ENCODE measurements around the gene CLDN9. TPM values are rescaled to one million over a fixed set of nuclear protein-coding genes. Genes with fewer than 3 reads are reported as not detected.
A peak's percentile ranks its signal among the peaks of the same experiment; 100 is the strongest.

CLDN9 gene
- total and polyA plus RNA-seq, 9 of the 15 experiments (the other 6 are each of a cell fraction or from before 2014, with no cell fraction given): 0.12 to 0.44 (median 0.22) TPM; not detected in 4

GRCh38 chr16:3003582-3004270, 9.0 kb upstream of the CLDN9 start (continued):
- TF ChIP-seq ZMIZ1 (IDR thresholded peaks at IDR 0.05; ENCODE audit: low read depth in 2 of 2, low read length in 2 of 2) (no peak; a peak in 1 of 4 replicates), E2F4 (CRISPR knock-in tag; IDR thresholded peaks at IDR 0.05; ENCODE audit: low read depth) (peak; percentile 20; the same call in 1 of the 2 replicates)

GRCh38 chr16:3004319-3004718, 8.4 kb upstream of the CLDN9 start:
- 3% methylated on average over 6 of the region's 67 CpGs for WGBS (ENCODE audit: insufficient coverage, low coverage, missing lambda C conversion rate)
- no peaks in the 10 kb centered on the region for H4K20me1 ChIP-seq (replicated peaks; ENCODE audit: control insufficient read depth, insufficient read depth, low read length)
- peaks cover 3% of the 10 kb centered on the region; the same call in 2 of the 3 replicates for H3K36me3 ChIP-seq (ENCODE audit: control insufficient read depth, insufficient read depth, low read length)
- no peak overlapping the region for H2AFZ ChIP-seq (ENCODE audit: low read depth, low read length)
- ChIA-PET CTCF (ENCODE audit: low intra/inter-chr PET ratio) (interaction anchor here (1.3 kb wide), 1 partner anchor 24 kb away, joined by 3 read pairs; no protein-coding TSS in a partner anchor), POLR2A (interaction anchor here (0.7 to 1.3 kb wide), 8 partner anchors 15 to 437 kb away, joined by 3 to 7 read pairs (median 4); partner anchors contain the start of genes PAQR4 and TNFRSF12A)
- no peaks in the 10 kb centered on the region for H3K27me3 ChIP-seq (ENCODE audit: control insufficient read depth in 2 of 2, insufficient read depth in 2 of 2, low read length in 2 of 2)
- FAIRE-seq (no peak), ATAC-seq (no peak), DNase-seq (ENCODE audit: extremely low read depth in 1 of 4, low spot score in 3 of 4) (peak in 1 of 4 experiments; percentile 35)
- in situ Hi-C loops (cut with MboI) (no loop called here), intact Hi-C loops (cut with micrococcal nuclease) (no loop called here)
- H3K27ac ChIP-seq (ENCODE audit: extremely low read depth, low read depth, low read length): no peak overlapping the region; the same call in 2 of the 3 replicates
- peak overlapping the region; percentile 63; the same call in 1 of the 2 replicates for H3K4me2 ChIP-seq (ENCODE audit: insufficient read depth, low read length)
- no TSS peak for BruUV-seq (replicated peaks)
- H3K4me3 ChIP-seq: peak overlapping the region; percentile 50
- peaks cover 28 to 60% of the 10 kb centered on the region in 2 experiments for H3K4me1 ChIP-seq (replicated peaks in 1 of 2; ENCODE audit: control insufficient read depth in 2 of 2, insufficient read depth in 2 of 2, low read length in 2 of 2)
- H3K79me2 ChIP-seq (ENCODE audit: control insufficient read depth, insufficient read depth, low read length): peaks cover 22% of the 10 kb centered on the region
- no peaks in the 10 kb centered on the region for H3K9me1 ChIP-seq (ENCODE audit: control insufficient read depth, insufficient read depth, low read length)
- H3K9me3 ChIP-seq (replicated peaks; ENCODE audit: control insufficient read depth, insufficient read depth, low read depth, low read length): no peaks in the 10 kb centered on the region
- H3K9ac ChIP-seq (ENCODE audit: insufficient read depth in 1 of 2, low read depth in 2 of 2, low read length in 2 of 2): peak overlapping the region in 1 of 2 experiments; percentile 72; a peak in 2 of 4 replicates
- TF ChIP-seq PHF8 (IDR thresholded peaks at IDR 0.05; ENCODE audit: borderline replicate concordance, low read length) (peak; percentile 22; the same call in 1 of the 2 replicates), ZBTB8A (IDR thresholded peaks at IDR 0.05; ENCODE audit: partially characterized antibody) (no peak), RBBP5 (IDR thresholded peaks at IDR 0.05; ENCODE audit: borderline replicate concordance, insufficient read depth, low read length, poor library complexity, severe bottlenecking) (peak; percentile 34), SRF (CRISPR knock-in tag; IDR thresholded peaks at IDR 0.05) (no peak), ELK1 (CRISPR knock-in tag; IDR thresholded peaks at IDR 0.05) (no peak), E2F6 (IDR thresholded peaks at IDR 0.05; ENCODE audit: borderline replicate concordance in 1 of 2, extremely low read depth in 1 of 2, insufficient read depth in 1 of 2, insufficient read length in 1 of 2, low read depth in 1 of 2, low read length in 1 of 2, poor library complexity in 1 of 2, severe bottlenecking in 1 of 2) (peak in 1 of 2 experiments; percentile 45), RB1 (IDR thresholded peaks at IDR 0.05; ENCODE audit: low read depth) (0 out of 2 replicates have a peak, but pooled peaks have one; percentile 22), ZNF766 (CRISPR knock-in tag; conservative IDR thresholded peaks at IDR 0.05) (no peak; the same call in 1 of the 2 replicates)
